Activated CD4-positive, CD25-positive, alpha-beta regulatory T cell treated with anti-CD3 and anti-CD28 coated beads, Interleukin-2, amount 50 U/mL, for 72 hours (primary cell): Measurements from ENCODE around the gene DUSP22.

Experiments
- DNase-seq: peaks from one replicate; pipeline ENCODE4 v3.0.0; 2021

The DUSP22 gene

GRCh38 chr6:280775-281468 is 11.4 kb upstream of the DUSP22 start:
- peak; percentile 23 for DNase-seq

- DNase-seq, result no peak
These were observed 10.7 kb upstream of the DUSP22 start for GRCh38 chr6:281469-282103.

GRCh38 chr6:282177-282866 is 10.0 kb upstream of the DUSP22 start:
- DNase-seq, result peak; percentile 28

- peak; percentile 26 for DNase-seq
These were observed 9.3 kb upstream of the DUSP22 start for GRCh38 chr6:282867-283416.

- DNase-seq, result no peak
These were observed 7.8 kb upstream of the DUSP22 start for GRCh38 chr6:284486-284885.

- DNase-seq, result no peak
These were observed 7.1 kb upstream of the DUSP22 start for GRCh38 chr6:285030-285771.

- peak; percentile 18 for DNase-seq
These were observed 6.4 kb upstream of the DUSP22 start for GRCh38 chr6:285902-286301.

- peak; percentile 30 for DNase-seq
These were observed 5.4 kb upstream of the DUSP22 start for GRCh38 chr6:286681-287488.

GRCh38 chr6:287489-287860 is 4.8 kb upstream of the DUSP22 start:
- DNase-seq, result no peak

- no peak for DNase-seq
These were observed 3.4 kb upstream of the DUSP22 start for GRCh38 chr6:288866-289265.

GRCh38 chr6:290111-290922 is 2.0 kb upstream of the DUSP22 start:
- DNase-seq, result peak; percentile 24

GRCh38 chr6:291204-291696 is 1.0 kb upstream of the DUSP22 start:
- DNase-seq, result peak; percentile 31

- DNase-seq, result peak; percentile 80
These were observed 362 bp downstream of the DUSP22 start for GRCh38 chr6:292506-293192.

- peak; percentile 41 for DNase-seq
These were observed 1.2 kb downstream of the DUSP22 start for GRCh38 chr6:293193-294174.

- DNase-seq, result no peak
These were observed 2.6 kb downstream of the DUSP22 start for GRCh38 chr6:294656-295565.

GRCh38 chr6:296151-297122 is 4.2 kb downstream of the DUSP22 start:
- peak; percentile 32 for DNase-seq
